NCI-H510A (cell line): ENCODE data around the gene KCNQ4.

ENCODE experiments used
- DNase-seq: peaks from one replicate; lab custom pipeline; 2025; lab: John Stamatoyannopoulos, UW

Gene KCNQ4

GRCh38 chr1:40777224-40777970 lies 6.2 kb upstream of the KCNQ4 start:
- no peak for DNase-seq

- no peak for DNase-seq
Observed at GRCh38 chr1:40780678-40781607, 2.6 kb upstream of the KCNQ4 start.

- no peak for DNase-seq
Observed at GRCh38 chr1:40781608-40781971, 2.0 kb upstream of the KCNQ4 start.

DNA sequence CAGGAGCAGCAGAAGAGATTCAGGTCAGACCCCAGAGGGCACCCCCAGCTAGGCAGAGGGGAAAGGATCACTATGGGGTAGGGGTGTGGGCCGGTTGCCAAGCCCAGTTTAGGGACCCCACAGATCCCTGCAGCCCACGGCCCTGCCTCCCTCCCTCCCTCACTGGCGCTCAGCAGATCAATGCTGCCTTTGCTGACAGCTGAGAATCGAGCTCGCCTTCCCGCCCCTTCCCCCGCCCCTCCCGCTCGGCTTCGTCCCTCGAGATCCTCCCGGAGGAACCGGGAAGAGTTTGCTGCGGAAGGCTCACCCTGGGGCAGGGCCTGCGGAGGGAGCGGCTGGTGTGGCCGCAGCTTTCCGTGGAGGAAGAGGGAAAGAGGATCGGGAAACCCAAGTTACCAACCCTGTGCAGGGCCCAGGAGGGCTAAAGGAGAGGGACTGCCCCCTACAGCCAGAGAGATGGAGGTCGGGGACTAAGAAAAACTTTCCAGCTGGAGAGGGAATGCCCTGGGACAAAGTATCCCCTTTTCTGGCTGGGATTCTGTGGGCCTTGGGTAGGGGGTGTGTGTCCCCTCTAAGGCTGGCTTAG lies 1.1 kb upstream of the KCNQ4 start:
- DNase-seq = peak; percentile 41

DNA sequence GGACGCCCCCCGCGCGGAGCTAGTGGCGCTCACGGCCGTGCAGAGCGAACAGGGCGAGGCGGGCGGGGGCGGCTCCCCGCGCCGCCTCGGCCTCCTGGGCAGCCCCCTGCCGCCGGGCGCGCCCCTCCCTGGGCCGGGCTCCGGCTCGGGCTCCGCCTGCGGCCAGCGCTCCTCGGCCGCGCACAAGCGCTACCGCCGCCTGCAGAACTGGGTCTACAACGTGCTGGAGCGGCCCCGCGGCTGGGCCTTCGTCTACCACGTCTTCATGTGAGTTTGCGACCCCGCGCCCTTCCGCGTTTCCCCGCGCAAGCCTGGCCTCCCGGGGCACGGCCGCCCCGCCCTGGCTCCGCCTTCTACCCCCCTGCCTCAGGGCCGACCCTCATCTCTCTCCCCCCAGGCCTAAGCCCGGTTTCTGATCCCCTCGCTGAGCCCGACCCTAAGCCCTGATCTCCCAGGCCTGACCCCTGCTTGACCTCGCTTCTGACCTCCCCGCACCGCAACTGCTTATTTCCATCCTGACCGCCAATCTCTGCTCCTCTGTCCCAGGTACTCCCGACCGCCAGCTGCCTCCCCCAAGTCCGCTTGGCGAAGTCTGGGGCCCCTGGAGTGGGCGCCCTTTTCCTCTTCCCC lies 669 bp downstream of the KCNQ4 start:
- no peak for DNase-seq

DNA sequence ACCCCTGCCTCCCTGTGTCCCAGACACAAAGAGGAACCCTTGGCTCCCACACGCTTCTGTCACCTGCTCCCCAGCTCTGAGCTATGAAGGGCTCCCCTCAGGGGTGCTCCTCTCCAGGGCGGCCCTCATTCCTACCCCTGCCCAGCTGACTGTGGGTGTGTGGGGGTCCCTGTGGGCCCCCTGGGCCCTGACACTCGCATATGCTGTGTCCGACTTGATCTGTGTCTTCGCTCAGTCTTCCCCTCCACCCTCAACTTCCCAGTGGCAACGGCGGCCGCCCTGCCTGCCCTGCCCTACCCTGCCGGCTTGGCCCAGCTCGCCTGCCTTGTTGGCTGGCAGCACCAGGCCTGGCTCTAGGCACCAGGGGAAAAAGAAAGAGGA lies 1.2 kb downstream of the KCNQ4 start:
- no peak for DNase-seq

GRCh38 chr1:40785446-40785845 lies 1.9 kb downstream of the KCNQ4 start:
- DNase-seq = no peak

DNA sequence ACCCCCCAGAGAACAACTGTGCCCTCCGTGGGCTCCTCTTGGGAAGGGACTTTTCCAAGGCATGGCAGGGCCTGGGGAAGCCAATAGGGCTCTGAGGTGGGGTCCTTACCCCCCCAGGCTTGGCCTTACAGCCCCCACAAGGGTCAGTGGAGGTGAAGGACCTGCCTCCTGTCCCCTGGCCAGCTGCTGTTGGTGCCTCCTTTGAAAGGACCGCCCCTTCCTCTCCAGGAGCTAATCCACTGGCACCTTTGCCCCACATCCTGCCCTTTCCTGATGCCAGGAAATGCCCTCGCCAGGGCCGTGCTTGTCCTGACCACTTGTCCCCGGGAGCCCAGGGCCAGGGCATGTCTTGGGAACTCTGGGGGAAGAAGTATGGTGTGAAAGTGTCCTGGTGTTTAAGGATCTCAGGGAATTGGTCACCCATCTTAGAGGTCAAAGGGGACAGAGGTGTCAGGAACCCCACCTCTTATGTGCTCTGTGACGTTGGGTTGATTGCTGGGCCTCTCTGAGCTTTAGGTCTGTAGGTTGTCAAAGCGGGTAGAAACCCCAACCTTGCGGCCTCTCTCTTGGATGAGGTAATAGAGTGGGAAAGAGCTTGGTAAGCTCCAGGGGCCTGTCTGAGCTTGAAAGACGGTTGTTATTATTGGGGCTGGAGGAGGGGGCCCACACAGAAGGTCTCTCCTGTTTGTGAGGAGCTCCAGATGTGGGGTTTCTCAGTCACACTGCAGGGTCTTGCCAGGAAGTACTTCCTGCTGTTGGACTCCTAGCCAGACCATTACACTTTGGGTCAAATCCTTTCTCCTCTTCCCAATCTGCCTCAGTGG lies 2.8 kb downstream of the KCNQ4 start:
- DNase-seq = no peak

DNA sequence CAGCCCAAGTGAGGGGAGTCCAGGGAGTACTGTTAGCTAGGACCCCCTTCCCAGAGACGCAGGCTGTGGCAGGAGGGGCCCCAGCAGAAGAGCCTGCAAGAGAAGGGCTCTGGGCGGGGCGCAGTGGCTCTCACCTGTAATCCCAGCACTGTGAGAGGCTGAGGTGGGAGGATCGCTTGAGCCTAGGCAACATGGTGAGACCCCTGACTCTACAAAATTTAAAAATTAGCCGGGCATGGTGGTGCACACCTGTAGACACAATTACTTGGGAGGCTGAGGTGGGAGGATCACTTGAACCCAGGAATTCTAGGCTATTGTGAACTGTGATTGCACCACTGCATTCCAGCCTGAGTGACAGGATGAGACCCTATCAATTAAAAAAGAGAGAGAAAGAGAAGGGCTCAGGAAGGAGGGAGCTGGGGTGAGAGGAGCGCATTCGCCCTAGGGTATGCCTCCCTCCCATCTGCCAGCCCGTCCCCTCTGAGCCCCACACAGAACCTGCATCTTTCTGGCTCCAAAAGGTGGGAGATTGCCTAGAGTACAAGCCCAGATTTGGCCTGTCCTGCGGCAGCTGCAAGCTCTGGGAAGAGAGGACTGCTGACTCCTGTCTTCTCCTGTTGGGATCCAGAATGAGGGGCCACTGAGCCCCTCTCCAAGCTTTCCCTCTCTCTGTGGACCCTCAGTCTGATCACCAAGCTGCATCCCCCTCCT lies 3.6 kb downstream of the KCNQ4 start:
- no peak for DNase-seq

DNA sequence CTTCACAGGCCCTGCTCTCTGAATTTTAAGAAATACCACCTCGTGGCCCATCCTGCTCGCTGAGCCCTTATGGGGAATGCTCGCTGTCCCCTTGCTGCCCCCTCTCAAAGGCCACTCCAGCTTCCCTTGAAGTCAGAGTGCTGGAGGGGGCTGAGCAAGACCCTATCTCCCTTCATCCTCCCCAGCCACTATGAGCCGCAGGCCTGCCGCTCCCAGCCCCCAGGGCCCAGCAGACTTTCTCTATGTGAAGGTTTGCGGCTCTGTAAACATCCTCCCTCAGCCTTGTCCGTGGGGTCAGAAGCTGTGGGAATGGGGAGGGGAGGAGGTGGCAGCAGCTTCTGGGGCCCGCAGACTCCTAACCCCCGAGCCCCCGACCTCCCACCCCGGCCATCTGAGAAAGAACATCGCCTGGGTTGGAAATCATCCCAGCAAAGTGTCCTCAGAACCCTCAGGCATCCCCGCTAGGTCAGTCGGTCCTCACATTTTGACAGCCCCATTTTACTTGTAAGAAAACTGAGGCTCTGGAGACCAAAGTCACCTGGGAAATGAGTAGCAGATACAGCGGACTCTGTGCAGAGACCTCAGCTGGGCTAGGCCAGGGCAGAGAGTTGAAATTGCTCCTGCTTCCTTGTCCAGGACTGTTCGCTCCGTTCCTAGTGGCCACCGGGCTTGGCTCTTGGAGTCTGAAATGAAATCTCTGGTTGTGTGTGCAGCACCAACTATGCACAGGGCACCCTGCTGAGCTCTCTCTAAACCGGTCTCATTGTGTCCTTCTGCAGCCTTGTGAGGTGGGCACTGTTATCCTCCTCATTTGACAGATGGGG lies 4.4 kb downstream of the KCNQ4 start:
- DNase-seq = no peak

GRCh38 chr1:40788561-40789341 lies 5.2 kb downstream of the KCNQ4 start:
- no peak for DNase-seq

- DNase-seq = no peak
Observed at GRCh38 chr1:40789342-40789598, 5.7 kb downstream of the KCNQ4 start.

DNA sequence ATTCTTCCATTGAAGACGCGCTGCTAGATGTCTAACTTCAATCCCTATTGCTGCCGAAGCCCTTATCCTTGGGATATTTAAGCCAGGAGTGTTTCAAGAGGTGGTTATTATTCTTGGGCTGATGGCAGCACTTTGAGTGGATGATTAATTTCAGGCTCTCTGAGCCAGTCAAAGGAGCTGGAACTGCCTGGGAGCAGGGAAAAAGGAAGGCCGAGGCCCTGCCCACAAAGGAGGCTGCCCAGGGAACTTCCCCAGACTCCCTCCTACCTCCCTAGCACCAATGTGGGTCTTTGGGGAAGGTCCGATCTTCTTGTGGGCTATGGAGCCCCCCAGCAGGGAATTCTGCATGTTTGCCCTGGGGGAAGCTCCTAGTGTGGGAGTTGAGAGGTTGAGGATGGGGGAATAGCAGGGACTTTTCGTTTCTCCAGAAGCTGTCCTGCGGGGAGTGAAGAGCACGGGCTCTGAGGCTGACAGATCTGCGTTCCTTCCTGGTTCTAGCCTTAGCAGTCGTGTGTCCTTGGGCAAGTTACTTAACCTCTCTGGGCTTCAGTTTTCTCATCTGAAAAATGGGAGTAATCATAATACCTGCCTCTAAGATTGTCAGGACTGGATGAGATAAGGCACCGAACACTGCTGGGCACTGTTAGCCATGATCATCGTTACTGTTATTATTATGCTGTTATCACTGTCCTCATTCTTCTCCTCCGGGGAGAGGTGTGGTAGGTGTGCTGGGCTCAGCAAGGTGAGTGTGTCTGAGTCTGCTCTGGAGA lies 6.3 kb downstream of the KCNQ4 start:
- DNase-seq = no peak

DNA sequence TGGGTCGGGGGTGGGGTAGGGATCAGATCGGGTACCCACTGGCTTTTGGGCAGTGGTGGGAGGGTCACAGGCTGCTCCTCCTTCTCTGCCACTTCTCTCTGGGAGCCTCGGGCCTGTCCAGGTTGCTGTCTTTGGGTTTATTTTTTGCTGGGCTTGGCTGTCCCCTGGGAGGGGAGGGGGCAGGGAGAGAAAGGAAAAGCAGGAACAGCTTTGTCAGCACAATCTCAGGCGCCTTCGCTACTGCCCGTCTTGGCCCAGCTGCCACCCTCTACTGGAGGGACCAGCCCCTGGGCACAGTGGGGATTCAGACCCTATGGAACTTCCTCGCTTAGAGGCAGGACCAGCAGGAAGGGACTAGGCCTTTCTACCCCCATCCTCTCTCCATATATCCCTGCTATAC lies 8.4 kb downstream of the KCNQ4 start:
- no peak for DNase-seq

- no peak for DNase-seq
Observed at GRCh38 chr1:40793617-40794016, 10.0 kb downstream of the KCNQ4 start.

DNA sequence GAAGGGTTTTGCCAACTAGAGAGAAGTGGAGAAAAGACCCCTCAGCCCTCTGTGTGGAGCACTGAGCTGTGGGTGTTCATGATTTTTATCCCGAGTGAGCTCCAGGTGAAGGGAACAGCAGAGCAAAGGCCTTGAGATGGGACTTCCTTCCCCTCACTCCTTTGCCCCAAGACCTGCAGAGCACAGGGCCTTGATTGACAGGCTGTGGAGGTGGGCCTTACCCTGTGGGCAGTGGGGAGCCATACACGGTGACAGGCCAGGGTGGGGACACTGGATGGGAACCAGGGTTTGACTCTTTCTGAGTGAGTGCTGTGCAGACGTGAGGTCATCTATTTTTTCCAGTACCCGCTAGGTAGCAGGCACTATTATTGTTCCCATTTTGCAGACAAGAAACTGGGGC lies 10.5 kb downstream of the KCNQ4 start:
- DNase-seq = no peak

- no peak for DNase-seq
Observed at GRCh38 chr1:40794974-40795715, 11.6 kb downstream of the KCNQ4 start.
